CD14-positive monocyte (primary cell): ENCODE results near the gene SELL. TPM values are rescaled to one million over a fixed set of nuclear protein-coding genes. Genes with fewer than 3 reads are reported as not detected.

Experiments used
- DNase-seq, 3 donors: peaks; one replicate each; pipeline ENCODE4 v3.0.0-alpha.2; 2011 to 2022
- H2AFZ ChIP-seq: 2 replicates; pipeline ENCODE4 v1.6.0; 2012; ENCODE audit warnings: mild to moderate bottlenecking, low read depth, low read length, inconsistent platforms; ENCODE audit not compliant: insufficient read depth, poor library complexity, severe bottlenecking
- H3K27ac ChIP-seq, 2 donors: 1 replicate in 1 of 2; 2 replicates in 1 of 2; pipeline ENCODE4 v1.5.1; 2012 to 2013; ENCODE audit warnings: low read length in 2 of 2, control low read depth in 1 of 2, inconsistent platforms in 1 of 2, low read depth in 1 of 2, mild to moderate bottlenecking in 1 of 2
- H3K27me3 ChIP-seq, 2 donors: one replicate each; pipeline versions ENCODE4 v1.6.0 to v1.6.1; 2011 to 2013; ENCODE audit warnings: low read length in 2 of 2; ENCODE audit not compliant: control insufficient read depth in 2 of 2, insufficient read depth in 2 of 2
- H3K36me3 ChIP-seq, 2 donors: replicated peaks in 1 of 2; 1 replicate in 1 of 2; 2 replicates in 1 of 2; pipeline versions ENCODE4 v1.5.1 to v1.6.1; 2012 to 2013; ENCODE audit warnings: low read length in 2 of 2, control low read depth in 1 of 2, inconsistent platforms in 1 of 2, mild to moderate bottlenecking in 1 of 2; ENCODE audit not compliant: insufficient read depth in 2 of 2, control insufficient read depth in 1 of 2
- H3K4me1 ChIP-seq, 2 donors: 1 replicate in 1 of 2; 2 replicates in 1 of 2; pipeline versions ENCODE4 v1.5.1 to v1.6.1; 2012 to 2013; ENCODE audit warnings: low read length in 2 of 2, control low read depth in 1 of 2, inconsistent platforms in 1 of 2, mild to moderate bottlenecking in 1 of 2, moderate library complexity in 1 of 2; ENCODE audit not compliant: insufficient read depth in 2 of 2, control insufficient read depth in 1 of 2
- H3K4me2 ChIP-seq: replicated peaks from 2 replicates; pipeline ENCODE3; 2012; ENCODE audit warnings: low read length, moderate library complexity, mild to moderate bottlenecking; ENCODE audit not compliant: poor library complexity, severe bottlenecking; ENCODE audit errors: extremely low read depth
- H3K4me3 ChIP-seq, 3 experiments: fragments of 200-600 bp in 1 of 3; sonication (generic) in 1 of 3; replicated peaks in 1 of 3; 1 replicate in 2 of 3; 2 replicates in 1 of 3; pipeline ENCODE4 v1.5.1; 2011 to 2013; ENCODE audit warnings: low read length in 3 of 3, mild to moderate bottlenecking in 3 of 3, control low read depth in 2 of 3, low read depth in 2 of 3, inconsistent platforms in 1 of 3, moderate library complexity in 1 of 3
- H3K79me2 ChIP-seq: 2 replicates; pipeline ENCODE4 v1.6.0; 2012; ENCODE audit warnings: mild to moderate bottlenecking, control low read depth, inconsistent platforms, low read length, moderate library complexity; ENCODE audit not compliant: insufficient read depth
- H3K9ac ChIP-seq: 2 replicates; pipeline ENCODE4 v1.6.0; 2017; ENCODE audit warnings: low read length, mild to moderate bottlenecking; ENCODE audit not compliant: insufficient read depth, poor library complexity, severe bottlenecking
- H3K9me3 ChIP-seq, 2 donors: replicated peaks in 1 of 2; 1 replicate in 1 of 2; 2 replicates in 1 of 2; pipeline versions ENCODE4 v1.5.1 to v1.6.1; 2012 to 2013; ENCODE audit warnings: low read length in 2 of 2, control low read depth in 1 of 2; ENCODE audit not compliant: control insufficient read depth in 1 of 2, insufficient read depth in 1 of 2
- H4K20me1 ChIP-seq: 2 replicates; pipeline ENCODE4 v1.6.0; 2012; ENCODE audit warnings: mild to moderate bottlenecking, low read length, control low read depth, moderate library complexity; ENCODE audit not compliant: insufficient read depth
- H3K27ac Mint-ChIP-seq, 7 donors: one replicate each; pipeline ENCODE4 v1.8.0; 2020; ENCODE audit warnings: mild to moderate bottlenecking in 7 of 7, mixed read lengths in 7 of 7, moderate library complexity in 6 of 7, inconsistent platforms in 2 of 7
- H3K27me3 Mint-ChIP-seq, 3 donors: one replicate each; pipeline ENCODE4 v1.8.0; 2021 to 2022; ENCODE audit warnings: low read depth in 3 of 3, mild to moderate bottlenecking in 3 of 3, mixed read lengths in 3 of 3, moderate library complexity in 3 of 3, inconsistent platforms in 1 of 3
- H3K36me3 Mint-ChIP-seq, 2 donors: one replicate each; pipeline ENCODE4 v1.8.0; 2020; ENCODE audit warnings: mixed read lengths in 2 of 2, inconsistent platforms in 1 of 2, mild to moderate bottlenecking in 1 of 2
- H3K4me1 Mint-ChIP-seq: one replicate; pipeline ENCODE4 v1.8.0; 2020; ENCODE audit warnings: mild to moderate bottlenecking, mixed read lengths
- H3K4me3 Mint-ChIP-seq, 2 donors: one replicate each; pipeline ENCODE4 v1.8.0; 2020; ENCODE audit warnings: mild to moderate bottlenecking in 2 of 2, mixed read lengths in 2 of 2, moderate library complexity in 1 of 2
- H3K9me3 Mint-ChIP-seq, 7 donors: one replicate each; pipeline ENCODE4 v1.8.0; 2020 to 2022; ENCODE audit warnings: mixed read lengths in 7 of 7, mild to moderate bottlenecking in 6 of 7, moderate library complexity in 6 of 7, inconsistent platforms in 2 of 7
- CTCF ChIP-seq: fragments of 200-600 bp; IDR thresholded peaks from one replicate; pipeline ENCODE4 v1.8.0; 2022; ENCODE audit warnings: antibody characterized with exemption, mild to moderate bottlenecking
- WGBS: methylation state at CpG from one replicate; pipeline ENCODE4 v1.1.5; 2013; ENCODE audit warnings: missing lambda C conversion rate; ENCODE audit not compliant: insufficient coverage; 5-methylcytosine and 5-hydroxymethylcytosine counted together
- intact Hi-C, 2 donors: fragments of 100-400 bp; cut with micrococcal nuclease; formaldehyde crosslinking; loops; one replicate each; pipeline versions ENCODE4 v1.15.0 to v1.15.1; 2023
- polyA plus RNA-seq, 3 donors: library from polyadenylated mRNA; depleted of rRNA in 1 of 3; unstranded in 2 of 3; stranded (reverse) in 1 of 3; fragments of 300-500 nt in 2 of 3; fragments of >200 nt in 1 of 3; fragmentation: Illumina TruSeq in 2 of 3; gene quantifications; 1 replicate in 2 of 3; 2 replicates in 1 of 3; pipeline ENCODE4 v1.2.3, GENCODE V29; 2012 to 2021

SELL gene
- polyA plus RNA-seq, 3 donors, result 153 to 1,885 (median 1,118) TPM

- peaks cover 18 to 24% of the 10 kb centered on the region in 2 donors for H3K4me1 ChIP-seq
- peaks cover 0 to 2% (median 0%) of the 10 kb centered on the region in 3 donors for H3K27me3 Mint-ChIP-seq
- H3K27ac Mint-ChIP-seq, result no peak overlapping the region
- WGBS, result 93% methylated on average over 4 of the region's 6 CpGs
- intact Hi-C loops, result no loop called here
- TF ChIP-seq CTCF, result no peak
- H3K36me3 ChIP-seq, result no peaks in the 10 kb centered on the region
- peaks cover 24% of the 10 kb centered on the region for H3K4me1 Mint-ChIP-seq
- H3K4me3 Mint-ChIP-seq, result no peak overlapping the region
- no peak overlapping the region for H2AFZ ChIP-seq
- H4K20me1 ChIP-seq, result no peaks in the 10 kb centered on the region
- no peak overlapping the region for H3K4me2 ChIP-seq
- no peak for DNase-seq
- no peak overlapping the region for H3K27ac ChIP-seq
- H3K9ac ChIP-seq, result no peak overlapping the region
- no peaks in the 10 kb centered on the region for H3K36me3 Mint-ChIP-seq
- no peaks in the 10 kb centered on the region for H3K9me3 ChIP-seq
- H3K79me2 ChIP-seq, result no peaks in the 10 kb centered on the region
- H3K27me3 ChIP-seq, result no peaks in the 10 kb centered on the region
- H3K4me3 ChIP-seq, result no peak overlapping the region
- no peaks in the 10 kb centered on the region for H3K9me3 Mint-ChIP-seq
Measured at GRCh38 chr1:169680377-169681019, 30.9 kb downstream of the SELL start.

- no peaks in the 10 kb centered on the region for H3K79me2 ChIP-seq
- H3K4me1 ChIP-seq, result peaks cover 18 to 24% of the 10 kb centered on the region in 2 donors
- no peaks in the 10 kb centered on the region for H3K9me3 ChIP-seq
- H3K27ac ChIP-seq, result no peak overlapping the region
- H3K9ac ChIP-seq, result no peak overlapping the region
- no peak overlapping the region for H3K4me2 ChIP-seq
- H3K4me3 Mint-ChIP-seq, result no peak overlapping the region
- H3K4me1 Mint-ChIP-seq, result peaks cover 24% of the 10 kb centered on the region
- no peaks in the 10 kb centered on the region for H3K36me3 Mint-ChIP-seq
- no peak overlapping the region for H3K27ac Mint-ChIP-seq
- no peak overlapping the region for H3K4me3 ChIP-seq
- no peaks in the 10 kb centered on the region for H4K20me1 ChIP-seq
- H3K27me3 ChIP-seq, result no peaks in the 10 kb centered on the region
- no peak overlapping the region for H2AFZ ChIP-seq
- DNase-seq, result no peak
- H3K9me3 Mint-ChIP-seq, result no peaks in the 10 kb centered on the region
- no peaks in the 10 kb centered on the region for H3K36me3 ChIP-seq
- WGBS, result 60% methylated on average over 2 of the region's 3 CpGs
- no peak for TF ChIP-seq CTCF
- H3K27me3 Mint-ChIP-seq, result peaks cover 0 to 2% (median 0%) of the 10 kb centered on the region in 3 donors
- intact Hi-C loops, result no loop called here
Measured at GRCh38 chr1:169679692-169680091, 31.7 kb downstream of the SELL start.
